Measurements from ENCODE around the gene VAPB. TPM values are rescaled to one million over a fixed set of nuclear protein-coding genes. Genes with fewer than 3 reads are reported as not detected.

The VAPB gene, protein sequence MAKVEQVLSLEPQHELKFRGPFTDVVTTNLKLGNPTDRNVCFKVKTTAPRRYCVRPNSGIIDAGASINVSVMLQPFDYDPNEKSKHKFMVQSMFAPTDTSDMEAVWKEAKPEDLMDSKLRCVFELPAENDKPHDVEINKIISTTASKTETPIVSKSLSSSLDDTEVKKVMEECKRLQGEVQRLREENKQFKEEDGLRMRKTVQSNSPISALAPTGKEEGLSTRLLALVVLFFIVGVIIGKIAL
- total RNA-seq (10 to 100 TPM; 23.7 to 30.8 TPM), total RNA-seq (24.1 to 37.1 reads per million in 2 donors)

DNA sequence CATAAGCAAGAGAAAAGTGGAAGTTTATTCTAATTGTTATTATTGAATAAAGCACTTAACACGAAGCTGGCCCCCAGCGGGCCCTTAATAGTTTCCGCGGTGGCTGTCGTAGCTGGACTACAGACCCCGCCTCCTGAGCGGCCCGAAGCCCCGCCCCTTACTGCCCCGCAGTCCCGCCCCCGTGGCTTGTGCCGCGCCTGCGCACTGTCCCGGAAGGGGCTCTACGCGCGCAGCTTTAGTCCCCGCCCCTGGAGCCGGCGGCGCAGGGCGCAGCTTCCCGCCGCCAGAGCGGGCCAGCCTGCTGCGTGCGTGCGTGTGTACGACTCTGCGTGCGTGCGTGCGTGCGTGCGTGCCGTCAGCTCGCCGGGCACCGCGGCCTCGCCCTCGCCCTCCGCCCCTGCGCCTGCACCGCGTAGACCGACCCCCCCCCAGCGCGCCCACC is at the start of gene VAPB:
TSS of gene VAPB (plus strand) at position 348 of the 442 bp plus-strand sequence. CDS start 231 bp downstream, outside the sequence.
- H3K4me1 Mint-ChIP-seq: peaks cover 34% of the 10 kb centered on the region
- H3K4me3 Mint-ChIP-seq: peak within 1 kb of the TSS; percentile 95
- peaks cover 4% of the 10 kb centered on the region for H3K36me3 Mint-ChIP-seq (ENCODE audit: low read depth)
- H3K27ac Mint-ChIP-seq: peak within 1 kb of the TSS; percentile 93
- DNase-seq (peak; percentile 96 to 98 (median 98)), ATAC-seq (peak; percentile 98)
- H3K27me3 Mint-ChIP-seq: peaks cover 5% of the 10 kb centered on the region
- H3K9me3 ChIP-seq (ENCODE audit: control insufficient read depth, low read length, poor library complexity, severe bottlenecking): no peaks in the 10 kb centered on the region

DNA sequence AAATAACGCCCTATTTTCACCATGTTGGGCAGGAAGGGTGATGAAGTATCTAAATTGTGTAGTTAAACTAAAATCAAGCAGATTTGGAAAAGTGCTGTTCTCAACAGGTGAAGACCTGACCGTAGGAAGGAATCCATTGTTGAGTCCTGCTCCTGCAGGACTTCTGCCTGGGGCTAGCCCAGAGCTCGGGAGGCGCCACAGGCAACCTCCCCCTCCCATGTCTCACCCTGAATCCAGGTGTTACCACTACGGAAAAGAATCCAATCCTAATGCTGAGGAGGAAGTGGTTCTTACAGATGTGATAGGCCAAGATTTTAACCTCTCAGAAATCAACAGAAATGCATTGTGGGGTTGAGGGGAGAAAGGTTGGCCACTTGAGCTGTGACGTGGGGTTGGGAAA is 49.3 kb upstream of the VAPB start:
- ATAC-seq: no peak
- no peak overlapping the region for H3K27ac Mint-ChIP-seq
- no peaks in the 10 kb centered on the region for H3K9me3 ChIP-seq (ENCODE audit: control insufficient read depth, low read length, poor library complexity, severe bottlenecking)
- no peak for DNase-seq
- H3K4me3 Mint-ChIP-seq: no peak overlapping the region
- peaks cover 35% of the 10 kb centered on the region for H3K4me1 Mint-ChIP-seq
- H3K36me3 Mint-ChIP-seq (ENCODE audit: low read depth): peaks cover 8% of the 10 kb centered on the region
- no peaks in the 10 kb centered on the region for H3K27me3 Mint-ChIP-seq

DNA sequence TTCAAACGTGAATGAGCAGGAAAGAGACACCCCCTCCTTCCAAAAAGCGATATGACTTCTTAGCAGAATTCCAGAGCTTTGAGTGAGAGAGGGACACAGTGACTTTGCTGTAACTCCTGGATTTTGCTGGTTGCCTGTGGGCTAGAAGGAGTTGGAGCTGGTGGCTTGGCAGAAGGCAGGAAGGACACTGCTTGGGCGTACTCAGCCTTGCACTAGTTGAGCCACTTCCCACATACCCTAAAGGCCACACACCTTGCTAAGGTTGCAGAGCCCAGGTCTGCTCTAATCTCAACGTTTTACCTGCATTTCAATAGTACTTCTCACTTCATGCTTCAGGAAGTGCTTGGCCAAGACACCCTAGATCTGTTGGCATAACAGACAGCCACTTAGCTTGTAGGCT is 48.9 kb upstream of the VAPB start:
- H3K9me3 ChIP-seq (ENCODE audit: control insufficient read depth, low read length, poor library complexity, severe bottlenecking): no peaks in the 10 kb centered on the region
- no peak overlapping the region for H3K27ac Mint-ChIP-seq
- no peak for DNase-seq
- no peak overlapping the region for H3K4me3 Mint-ChIP-seq
- H3K36me3 Mint-ChIP-seq (ENCODE audit: low read depth): peaks cover 10% of the 10 kb centered on the region
- no peak for ATAC-seq
- peaks cover 37% of the 10 kb centered on the region for H3K4me1 Mint-ChIP-seq
- H3K27me3 Mint-ChIP-seq: no peaks in the 10 kb centered on the region

GRCh38 chr20:58340853-58341252 is 48.2 kb upstream of the VAPB start:
- Mint-ChIP-seq H3K27ac (no peak overlapping the region), H3K4me3 (no peak overlapping the region), H3K27me3 (no peaks in the 10 kb centered on the region), H3K36me3 (ENCODE audit: low read depth) (peaks cover 13% of the 10 kb centered on the region), H3K4me1 (peaks cover 38% of the 10 kb centered on the region)
- DNase-seq (no peak), ATAC-seq (no peak)
- H3K9me3 ChIP-seq (ENCODE audit: control insufficient read depth, low read length, poor library complexity, severe bottlenecking): no peaks in the 10 kb centered on the region

GRCh38 chr20:58342104-58342945 is 46.7 kb upstream of the VAPB start:
- ATAC-seq (no peak), DNase-seq (no peak)
- Mint-ChIP-seq H3K27me3 (no peaks in the 10 kb centered on the region), H3K4me3 (no peak overlapping the region), H3K4me1 (peaks cover 32% of the 10 kb centered on the region), H3K27ac (peak overlapping the region; percentile 55), H3K36me3 (ENCODE audit: low read depth) (peaks cover 16% of the 10 kb centered on the region)
- H3K9me3 ChIP-seq (ENCODE audit: control insufficient read depth, low read length, poor library complexity, severe bottlenecking): no peaks in the 10 kb centered on the region

- peaks cover 18% of the 10 kb centered on the region for H3K4me1 Mint-ChIP-seq
- DNase-seq (no peak), ATAC-seq (no peak)
- H3K4me3 Mint-ChIP-seq: no peak overlapping the region
- peaks cover 20% of the 10 kb centered on the region for H3K36me3 Mint-ChIP-seq (ENCODE audit: low read depth)
- no peaks in the 10 kb centered on the region for H3K9me3 ChIP-seq (ENCODE audit: control insufficient read depth, low read length, poor library complexity, severe bottlenecking)
- H3K27me3 Mint-ChIP-seq: no peaks in the 10 kb centered on the region
- H3K27ac Mint-ChIP-seq: no peak overlapping the region
These were observed 44.3 kb upstream of the VAPB start for GRCh38 chr20:58344741-58345140.

DNA sequence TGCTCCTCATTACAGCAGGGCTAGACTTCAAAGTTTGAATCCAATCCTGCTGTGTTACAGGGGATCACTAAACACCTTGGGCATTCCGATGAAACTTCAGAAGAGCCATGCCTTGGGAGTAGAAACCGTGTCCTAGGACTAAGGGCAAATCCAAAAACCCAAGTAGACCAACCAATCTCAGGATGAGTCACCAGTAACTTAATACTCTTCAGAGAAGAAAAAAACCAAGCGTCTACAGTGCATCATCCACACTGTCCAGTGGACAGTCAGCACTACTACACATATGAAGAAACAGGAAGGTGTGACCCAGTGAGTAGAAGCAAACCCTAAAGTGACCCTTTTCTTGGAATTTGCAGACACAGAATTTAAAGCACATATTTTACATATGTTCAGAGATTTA is 39.5 kb upstream of the VAPB start:
- peaks cover 11% of the 10 kb centered on the region for H3K4me1 Mint-ChIP-seq
- ATAC-seq: no peak

GRCh38 chr20:58352468-58352867 is 36.6 kb upstream of the VAPB start:
- Mint-ChIP-seq H3K27ac (no peak overlapping the region), H3K36me3 (ENCODE audit: low read depth) (peaks cover 12% of the 10 kb centered on the region), H3K4me1 (peaks cover 6% of the 10 kb centered on the region), H3K27me3 (no peaks in the 10 kb centered on the region), H3K4me3 (no peak overlapping the region)
- H3K9me3 ChIP-seq (ENCODE audit: control insufficient read depth, low read length, poor library complexity, severe bottlenecking): no peaks in the 10 kb centered on the region
- no peak for DNase-seq
- ATAC-seq: no peak

More for the DNA sequence above, 39.5 kb upstream of the VAPB start:
- Mint-ChIP-seq H3K27ac (no peak overlapping the region), H3K36me3 (ENCODE audit: low read depth) (peaks cover 24% of the 10 kb centered on the region), H3K4me3 (peak overlapping the region; percentile 25), H3K27me3 (no peaks in the 10 kb centered on the region)
- H3K9me3 ChIP-seq (ENCODE audit: control insufficient read depth, low read length, poor library complexity, severe bottlenecking): no peaks in the 10 kb centered on the region
- no peak for DNase-seq

- H3K4me3 Mint-ChIP-seq: no peak overlapping the region
- ATAC-seq (no peak), DNase-seq (no peak)
- no peaks in the 10 kb centered on the region for H3K4me1 Mint-ChIP-seq
- no peak overlapping the region for H3K27ac Mint-ChIP-seq
- H3K36me3 Mint-ChIP-seq (ENCODE audit: low read depth): peaks cover 12% of the 10 kb centered on the region
- no peaks in the 10 kb centered on the region for H3K9me3 ChIP-seq (ENCODE audit: control insufficient read depth, low read length, poor library complexity, severe bottlenecking)
- no peaks in the 10 kb centered on the region for H3K27me3 Mint-ChIP-seq
These were observed 29.6 kb upstream of the VAPB start for GRCh38 chr20:58359441-58359840.

- Mint-ChIP-seq H3K36me3 (ENCODE audit: low read depth) (peaks cover 14% of the 10 kb centered on the region), H3K27ac (no peak overlapping the region), H3K4me1 (no peaks in the 10 kb centered on the region), H3K27me3 (no peaks in the 10 kb centered on the region), H3K4me3 (no peak overlapping the region)
- no peak for ATAC-seq
- DNase-seq: no peak
- no peaks in the 10 kb centered on the region for H3K9me3 ChIP-seq (ENCODE audit: control insufficient read depth, low read length, poor library complexity, severe bottlenecking)
These were observed 28.1 kb upstream of the VAPB start for GRCh38 chr20:58360936-58361335.

DNA sequence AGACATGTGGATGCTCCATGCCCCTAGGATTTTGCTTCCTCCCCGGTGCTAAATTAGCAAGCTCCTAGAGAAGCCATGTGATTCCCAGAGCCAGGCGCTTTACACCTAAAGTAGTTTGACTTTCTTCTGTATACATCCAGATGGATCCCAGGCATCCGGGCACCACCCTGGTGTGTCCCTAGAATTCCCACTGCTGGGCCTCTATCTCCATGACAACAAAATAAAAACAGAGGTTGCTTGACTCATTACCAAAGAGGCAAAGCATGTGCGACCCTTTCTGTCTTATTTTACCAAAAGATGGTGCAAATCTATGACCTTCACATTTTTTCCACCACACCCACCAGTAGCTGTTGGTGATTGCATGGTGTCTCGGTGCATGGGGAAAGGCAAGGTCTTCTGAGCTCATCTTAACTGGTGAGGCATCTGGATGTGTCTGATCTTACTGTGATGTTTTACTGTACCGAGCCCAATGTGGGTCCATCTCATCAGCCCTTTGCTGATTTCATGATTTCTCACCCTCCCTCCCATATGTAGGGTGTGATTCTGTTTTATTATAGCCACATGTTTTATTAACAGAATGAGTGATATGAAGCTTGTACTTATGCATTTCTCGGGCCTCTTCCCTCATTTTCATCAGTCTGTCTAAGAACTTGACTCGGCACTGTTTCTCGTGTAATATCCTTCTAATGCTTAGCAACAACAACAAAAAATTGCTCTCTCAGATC is 27.4 kb upstream of the VAPB start:
- Mint-ChIP-seq H3K4me1 (peaks cover 2% of the 10 kb centered on the region), H3K36me3 (ENCODE audit: low read depth) (peaks cover 16% of the 10 kb centered on the region), H3K27ac (no peak overlapping the region), H3K27me3 (no peaks in the 10 kb centered on the region), H3K4me3 (no peak overlapping the region)
- no peak for DNase-seq
- ATAC-seq: no peak
- no peaks in the 10 kb centered on the region for H3K9me3 ChIP-seq (ENCODE audit: control insufficient read depth, low read length, poor library complexity, severe bottlenecking)

- no peak for DNase-seq
- H3K4me1 Mint-ChIP-seq: peaks cover 2% of the 10 kb centered on the region
- H3K27me3 Mint-ChIP-seq: no peaks in the 10 kb centered on the region
- no peak overlapping the region for H3K27ac Mint-ChIP-seq
- no peak overlapping the region for H3K4me3 Mint-ChIP-seq
- no peak for ATAC-seq
- peaks cover 16% of the 10 kb centered on the region for H3K36me3 Mint-ChIP-seq (ENCODE audit: low read depth)
- no peaks in the 10 kb centered on the region for H3K9me3 ChIP-seq (ENCODE audit: control insufficient read depth, low read length, poor library complexity, severe bottlenecking)
These were observed 26.9 kb upstream of the VAPB start for GRCh38 chr20:58362206-58362516.

DNA sequence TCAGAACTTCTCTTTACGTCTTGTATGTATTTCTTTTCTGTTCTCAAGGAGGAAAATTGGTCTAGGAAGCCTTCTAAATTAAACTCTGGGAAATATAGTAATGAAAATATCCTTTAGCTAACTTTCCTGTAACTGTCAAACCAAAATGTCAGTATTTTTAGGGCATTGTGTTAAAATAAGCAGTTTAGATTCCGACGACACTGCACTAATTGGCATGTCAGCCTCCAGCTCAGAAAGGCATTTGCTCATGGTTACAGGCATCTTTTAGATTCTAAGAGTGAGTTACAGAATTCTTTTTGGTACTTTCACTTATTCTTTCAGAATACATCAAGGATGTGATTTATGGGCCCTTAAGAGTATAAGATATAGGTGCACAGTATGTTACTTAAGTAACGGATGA is 26.1 kb upstream of the VAPB start:
- H3K36me3 Mint-ChIP-seq (ENCODE audit: low read depth): peaks cover 13% of the 10 kb centered on the region
- H3K4me3 Mint-ChIP-seq: no peak overlapping the region
- peaks cover 2% of the 10 kb centered on the region for H3K4me1 Mint-ChIP-seq
- no peaks in the 10 kb centered on the region for H3K9me3 ChIP-seq (ENCODE audit: control insufficient read depth, low read length, poor library complexity, severe bottlenecking)
- no peak overlapping the region for H3K27ac Mint-ChIP-seq
- ATAC-seq (no peak), DNase-seq (no peak)
- H3K27me3 Mint-ChIP-seq: no peaks in the 10 kb centered on the region

Measured in T-helper 17 cell (primary cell).